IMR-90 (cell line): ENCODE data around the gene RBL2.

Experiments
- BHLHE40 ChIP-seq: fragments of 150-350 bp; IDR thresholded peaks from 2 replicates; pipeline ENCODE4 v1.6.1; 2016; ENCODE audit warnings: mild to moderate bottlenecking, low read depth, low read length
- CEBPB ChIP-seq: IDR thresholded peaks from 2 replicates; pipeline ENCODE4 v1.6.1; 2012; ENCODE audit warnings: low read depth, low read length, improper control_type of control experiment
- CHD1 ChIP-seq: IDR thresholded peaks from 2 replicates; pipeline ENCODE4 v1.6.1; 2012; ENCODE audit warnings: low read depth, low read length, improper control_type of control experiment
- FOS ChIP-seq: fragments of 150-350 bp; IDR thresholded peaks from 2 replicates; pipeline ENCODE4 v1.6.1; 2016; ENCODE audit warnings: low read depth, low read length
- MAFK ChIP-seq: IDR thresholded peaks from 2 replicates; pipeline ENCODE4 v1.6.1; 2012; ENCODE audit warnings: low read depth, low read length, improper control_type of control experiment
- MXI1 ChIP-seq: IDR thresholded peaks from 2 replicates; pipeline ENCODE4 v1.6.1; 2012; ENCODE audit warnings: low read depth, mild to moderate bottlenecking, low read length, moderate library complexity, borderline replicate concordance
- NFE2L2 ChIP-seq: fragments of 150-350 bp; IDR thresholded peaks from 2 replicates; pipeline ENCODE4 v1.6.1; 2016; ENCODE audit warnings: low read depth, mild to moderate bottlenecking, low read length
- POLR2A ChIP-seq: IDR thresholded peaks from 2 replicates; pipeline ENCODE4 v1.6.1; 2012; ENCODE audit warnings: mild to moderate bottlenecking, low read depth, low read length
- RAD21 ChIP-seq: IDR thresholded peaks from 2 replicates; pipeline ENCODE4 v1.6.1; 2012; ENCODE audit warnings: low read length, improper control_type of control experiment
- RCOR1 ChIP-seq: IDR thresholded peaks from 2 replicates; pipeline ENCODE4 v1.6.1; 2012; ENCODE audit warnings: mild to moderate bottlenecking, low read length, improper control_type of control experiment; ENCODE audit not compliant: insufficient replicate concordance
- RFX5 ChIP-seq: IDR thresholded peaks from 2 replicates; pipeline ENCODE4 v1.8.0; 2012; ENCODE audit warnings: low read depth, mild to moderate bottlenecking, low read length, moderate library complexity
- TF ChIP-seq, protein P1 (sequence below): conservative IDR thresholded peaks from 2 replicates; pipeline ENCODE4 v1.5.1; 2012; ENCODE audit warnings: mild to moderate bottlenecking, low read depth, low read length, improper control_type of control experiment
- TF ChIP-seq, protein P2 (sequence below): fragments of 150-350 bp; IDR thresholded peaks from 2 replicates; pipeline ENCODE4 v1.6.1; 2016; ENCODE audit warnings: low read depth, mild to moderate bottlenecking, low read length, moderate library complexity, borderline replicate concordance

DNA sequence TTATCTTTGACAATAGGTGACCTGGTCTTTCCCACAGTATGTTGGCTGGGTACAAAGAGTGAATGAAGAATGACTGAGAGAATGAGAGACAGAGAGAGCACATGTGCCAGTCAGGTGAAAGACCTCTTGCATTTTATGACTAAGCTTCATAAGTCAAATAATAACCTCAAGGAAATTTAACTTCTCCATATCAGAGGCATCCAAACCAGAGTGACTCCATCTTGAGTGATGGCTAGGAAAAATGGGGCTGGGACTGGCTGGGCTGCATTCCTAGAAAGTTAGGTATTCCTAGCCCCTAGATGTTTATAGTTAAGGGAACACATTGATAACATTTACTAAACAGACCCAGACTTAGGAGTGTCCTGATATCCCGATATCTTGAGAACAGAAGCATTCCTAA lies 3.9 kb upstream of the RBL2 start:
- no peak for TF ChIP-seq POLR2A
- no peak for TF ChIP-seq MAFK
- TF ChIP-seq, protein P1, sequence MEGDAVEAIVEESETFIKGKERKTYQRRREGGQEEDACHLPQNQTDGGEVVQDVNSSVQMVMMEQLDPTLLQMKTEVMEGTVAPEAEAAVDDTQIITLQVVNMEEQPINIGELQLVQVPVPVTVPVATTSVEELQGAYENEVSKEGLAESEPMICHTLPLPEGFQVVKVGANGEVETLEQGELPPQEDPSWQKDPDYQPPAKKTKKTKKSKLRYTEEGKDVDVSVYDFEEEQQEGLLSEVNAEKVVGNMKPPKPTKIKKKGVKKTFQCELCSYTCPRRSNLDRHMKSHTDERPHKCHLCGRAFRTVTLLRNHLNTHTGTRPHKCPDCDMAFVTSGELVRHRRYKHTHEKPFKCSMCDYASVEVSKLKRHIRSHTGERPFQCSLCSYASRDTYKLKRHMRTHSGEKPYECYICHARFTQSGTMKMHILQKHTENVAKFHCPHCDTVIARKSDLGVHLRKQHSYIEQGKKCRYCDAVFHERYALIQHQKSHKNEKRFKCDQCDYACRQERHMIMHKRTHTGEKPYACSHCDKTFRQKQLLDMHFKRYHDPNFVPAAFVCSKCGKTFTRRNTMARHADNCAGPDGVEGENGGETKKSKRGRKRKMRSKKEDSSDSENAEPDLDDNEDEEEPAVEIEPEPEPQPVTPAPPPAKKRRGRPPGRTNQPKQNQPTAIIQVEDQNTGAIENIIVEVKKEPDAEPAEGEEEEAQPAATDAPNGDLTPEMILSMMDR = no peak
- no peak for TF ChIP-seq CHD1
- TF ChIP-seq RAD21 = no peak
- TF ChIP-seq, protein P2, sequence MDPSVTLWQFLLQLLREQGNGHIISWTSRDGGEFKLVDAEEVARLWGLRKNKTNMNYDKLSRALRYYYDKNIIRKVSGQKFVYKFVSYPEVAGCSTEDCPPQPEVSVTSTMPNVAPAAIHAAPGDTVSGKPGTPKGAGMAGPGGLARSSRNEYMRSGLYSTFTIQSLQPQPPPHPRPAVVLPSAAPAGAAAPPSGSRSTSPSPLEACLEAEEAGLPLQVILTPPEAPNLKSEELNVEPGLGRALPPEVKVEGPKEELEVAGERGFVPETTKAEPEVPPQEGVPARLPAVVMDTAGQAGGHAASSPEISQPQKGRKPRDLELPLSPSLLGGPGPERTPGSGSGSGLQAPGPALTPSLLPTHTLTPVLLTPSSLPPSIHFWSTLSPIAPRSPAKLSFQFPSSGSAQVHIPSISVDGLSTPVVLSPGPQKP = no peak
- no peak for TF ChIP-seq RFX5
- no peak for TF ChIP-seq BHLHE40
- TF ChIP-seq NFE2L2 = no peak
- no peak for TF ChIP-seq MXI1
- TF ChIP-seq FOS = no peak
- no peak for TF ChIP-seq CEBPB
- no peak for TF ChIP-seq RCOR1
